Measurements from ENCODE around the gene CD40. TPM values are rescaled to one million over a fixed set of nuclear protein-coding genes. Genes with fewer than 3 reads are reported as not detected.

Gene CD40
- total and polyA plus RNA-seq, 2 of the 8 experiments (the other 6 are each of a cell fraction or from before 2014, with no cell fraction given), result 14.5 to 18.8 TPM

- H3K79me1 ChIP-seq (ENCODE audit: low read depth, low read length), result no peaks in the 10 kb centered on the region
- no peak overlapping the region for H3K4me2 ChIP-seq (ENCODE audit: insufficient read depth in 1 of 2, low read depth in 2 of 2, low read length in 2 of 2)
- H3K36me3 ChIP-seq (ENCODE audit: control insufficient read depth in 2 of 4, insufficient read depth in 4 of 4, low read length in 3 of 4), result no peaks in the 10 kb centered on the region
- FAIRE-seq (no peak), DNase-seq (ENCODE audit: low read depth in 1 of 2, low spot score in 2 of 2) (no peak)
- 0 out of 7 replicates have a peak, but pooled peaks cover 0 to 5% (median under 1%) of the 10 kb centered on the region in 4 experiments for H3K4me1 ChIP-seq (replicated peaks in 1 of 4; ENCODE audit: control insufficient read depth in 3 of 4, insufficient read depth in 4 of 4, low read length in 3 of 4)
- no peak overlapping the region for H3K4me3 ChIP-seq (ENCODE audit: extremely low read depth in 1 of 4, insufficient read depth in 2 of 4, low read depth in 3 of 4, low read length in 4 of 4)
- H2BK15ac ChIP-seq (ENCODE audit: low read length), result no peak overlapping the region
- no peak overlapping the region for H3K14ac ChIP-seq (ENCODE audit: insufficient read length)
- 88% methylated on average over 3 of the region's 3 CpGs; no CpG with 5 or more reads in 1 of the 2 experiments for WGBS, 2 experiments (ENCODE audit: extremely low coverage in 1 of 2, insufficient coverage in 1 of 2, insufficient read length in 1 of 2, insufficient replicate concordance in 2 of 2, low coverage in 1 of 2, low lambda C conversion rate in 2 of 2, missing lambda C conversion rate in 1 of 2)
- no peak overlapping the region for H2BK20ac ChIP-seq (ENCODE audit: low read length)
- H2AK5ac ChIP-seq (ENCODE audit: low read depth, low read length), result no peak overlapping the region
- H4K8ac ChIP-seq (ENCODE audit: extremely low read depth, insufficient read depth, low read length), result no peak overlapping the region
- no peak overlapping the region for H3K4ac ChIP-seq (replicated peaks; ENCODE audit: insufficient read length, low read depth, low read length)
- H2AFZ ChIP-seq (ENCODE audit: low read length), result no peak overlapping the region
- no peak overlapping the region for H3K56ac ChIP-seq (replicated peaks; ENCODE audit: insufficient read length, low read depth, low read length)
- no peak overlapping the region for H2BK120ac ChIP-seq (replicated peaks; ENCODE audit: low read depth, low read length)
- no peaks in the 10 kb centered on the region for H4K20me1 ChIP-seq (replicated peaks in 1 of 2; ENCODE audit: control insufficient read depth in 1 of 2, insufficient read depth in 2 of 2, low read length in 2 of 2)
- no peak overlapping the region for H3K23ac ChIP-seq (ENCODE audit: insufficient read length)
- peaks cover 0 to 11% (median 4%) of the 10 kb centered on the region in 4 experiments; a peak in 2 of 7 replicates for H3K27me3 ChIP-seq (replicated peaks in 1 of 4; ENCODE audit: control insufficient read depth in 3 of 4, extremely low read depth in 1 of 4, insufficient read depth in 3 of 4, low read length in 3 of 4)
- H4K91ac ChIP-seq (replicated peaks; ENCODE audit: insufficient read length, low read length), result no peak overlapping the region
- H3K23me2 ChIP-seq (ENCODE audit: low read depth, low read length), result no peaks in the 10 kb centered on the region
- H3K18ac ChIP-seq (ENCODE audit: extremely low read depth, low read length), result no peak overlapping the region
- POLR2A ChIA-PET (ENCODE audit: partially characterized antibody), result interaction anchor here (1.1 to 1.6 kb wide), 2 partner anchors 17 to 44 kb away, joined by 3 to 4 read pairs; no protein-coding TSS in a partner anchor
- H3K27ac ChIP-seq (ENCODE audit: low read depth, low read length), result no peak overlapping the region
- H2BK12ac ChIP-seq (ENCODE audit: low read depth, low read length), result no peak overlapping the region
- CTCF ChIA-PET (ENCODE audit: partially characterized antibody), result interaction anchor here (0.6 to 1.5 kb wide), 5 partner anchors 43 to 218 kb away, joined by 3 to 5 read pairs (median 4); no protein-coding TSS in a partner anchor
- H3K79me2 ChIP-seq (ENCODE audit: control insufficient read depth in 1 of 2, insufficient read depth in 2 of 2, low read length in 2 of 2), result no peaks in the 10 kb centered on the region
- H3K9me3 ChIP-seq (ENCODE audit: insufficient read depth in 2 of 2, low read depth in 1 of 2, low read length in 1 of 2), result 0 out of 4 replicates have a peak, but pooled peaks cover 0 to 2% of the 10 kb centered on the region in 2 experiments
- no peak overlapping the region for H4K5ac ChIP-seq (ENCODE audit: insufficient read length, low read depth, low read length)
- H2BK5ac ChIP-seq (ENCODE audit: low read depth, low read length), result no peak overlapping the region
- no peak overlapping the region for H3K9ac ChIP-seq (replicated peaks in 1 of 4; ENCODE audit: extremely low read depth in 1 of 4, low read depth in 3 of 4, low read length in 3 of 4)
- TF ChIP-seq EZH2 (IDR thresholded peaks at IDR 0.05; ENCODE audit: low read depth, low read length, severe bottlenecking) (no peak), GTF2F1 (IDR thresholded peaks at IDR 0.05; ENCODE audit: borderline replicate concordance, low read depth, low read length) (no peak), SIN3A (conservative IDR thresholded peaks at IDR 0.05 in 1 of 2, IDR thresholded peaks at IDR 0.05 in 1 of 2; ENCODE audit: low read depth in 1 of 2, low read length in 2 of 2) (no peak), RBBP5 (IDR thresholded peaks at IDR 0.05; ENCODE audit: borderline replicate concordance, low read depth, low read length) (no peak)
Measured at GRCh38 chr20:46101957-46102356, 16.2 kb upstream of the CD40 start.

Data from H1 (cell line).